Fibroblast of lung (primary cell): ENCODE measurements around the gene VWF. TPM values are rescaled to one million over a fixed set of nuclear protein-coding genes. Genes with fewer than 3 reads are reported as not detected.

ENCODE experiments used
- DNase-seq, 2 donors: peaks; one replicate each; pipeline versions ENCODE4 v3.0.0 to v3.0.0-alpha.2; 2010; ENCODE audit warnings: low read depth in 2 of 2
- H2AFZ ChIP-seq: 2 replicates; pipeline ENCODE4 v1.5.1; 2012; ENCODE audit warnings: low read length, control low read depth, inconsistent platforms
- H3K27ac ChIP-seq: 2 replicates; pipeline ENCODE4 v1.5.1; 2011; ENCODE audit warnings: low read length, control low read depth; ENCODE audit not compliant: insufficient read depth
- H3K27me3 ChIP-seq: 2 replicates; pipeline ENCODE4 v1.5.1; 2011; ENCODE audit warnings: mild to moderate bottlenecking, low read length; ENCODE audit not compliant: control insufficient read depth, insufficient read depth
- H3K36me3 ChIP-seq: 2 replicates; pipeline ENCODE4 v1.5.1; 2011; ENCODE audit warnings: low read length; ENCODE audit not compliant: control insufficient read depth, insufficient read depth
- H3K4me1 ChIP-seq: 2 replicates; pipeline ENCODE4 v1.5.1; 2011; ENCODE audit warnings: low read length; ENCODE audit not compliant: control insufficient read depth, insufficient read depth; ENCODE audit errors: extremely low read depth
- H3K4me2 ChIP-seq: 2 replicates; pipeline ENCODE4 v1.5.1; 2011; ENCODE audit warnings: low read length, control low read depth; ENCODE audit not compliant: insufficient read depth; ENCODE audit errors: extremely low read depth
- H3K4me3 ChIP-seq, 4 experiments: fragments of 200-600 bp in 1 of 4; sonication (generic) in 1 of 4; replicated peaks in 1 of 4; 2 replicates each; pipeline ENCODE4 v1.5.1; 2011 to 2016; ENCODE audit warnings: low read length in 4 of 4, low read depth in 3 of 4, mild to moderate bottlenecking in 3 of 4, control low read depth in 2 of 4, inconsistent platforms in 1 of 4, mixed read lengths in 1 of 4; ENCODE audit not compliant: insufficient read depth in 1 of 4; ENCODE audit errors: control extremely low read depth in 1 of 4
- H3K79me2 ChIP-seq: 2 replicates; pipeline ENCODE4 v1.5.1; 2012; ENCODE audit warnings: mild to moderate bottlenecking, low read length, inconsistent platforms; ENCODE audit not compliant: control insufficient read depth, insufficient read depth
- H3K9ac ChIP-seq: 2 replicates; pipeline ENCODE4 v1.5.1; 2011; ENCODE audit warnings: mild to moderate bottlenecking, low read length, control low read depth; ENCODE audit not compliant: insufficient read depth
- H3K9me3 ChIP-seq: 2 replicates; pipeline ENCODE4 v1.5.1; 2012; ENCODE audit warnings: low read depth, low read length; ENCODE audit not compliant: control insufficient read depth, insufficient read depth
- H4K20me1 ChIP-seq: 2 replicates; pipeline ENCODE4 v1.5.1; 2011; ENCODE audit warnings: low read length; ENCODE audit not compliant: control insufficient read depth, insufficient read depth; ENCODE audit errors: extremely low read depth
- CTCF ChIP-seq, 2 donors: IDR thresholded peaks in 1 of 2; conservative IDR thresholded peaks in 1 of 2; 1 replicate in 1 of 2; 2 replicates in 1 of 2; pipeline ENCODE4 v1.5.1; 2011 to 2012; ENCODE audit warnings: low read length in 2 of 2, control low read depth in 1 of 2, inconsistent platforms in 1 of 2, low read depth in 1 of 2, mild to moderate bottlenecking in 1 of 2
- EZH2 ChIP-seq: IDR thresholded peaks from 2 replicates; pipeline ENCODE4 v1.5.1; 2012; ENCODE audit warnings: low read length, control low read depth, mild to moderate bottlenecking; ENCODE audit errors: missing control alignments
- polyA plus RNA-seq, 2 donors: library from polyadenylated mRNA; depleted of rRNA in 1 of 2; stranded (reverse) in 1 of 2; unstranded in 1 of 2; fragments of >200 nt; gene quantifications; 2 replicates each; pipeline ENCODE4 v1.2.1, GENCODE V29; 2011 to 2012; ENCODE audit warnings: missing spikeins in 1 of 2
- total RNA-seq: library from RNA; depleted of rRNA; stranded (reverse); fragments of >200 nt; gene quantifications from 2 replicates; pipeline ENCODE4 v1.2.1, GENCODE V29; 2014

The VWF gene
- total and polyA plus RNA-seq, 2 donors (not counting 1 experiment from before 2014, with no cell fraction given) = 0.15 to 1.7 TPM

- Histone ChIP-seq H3K36me3 (no peaks in the 10 kb centered on the region), H4K20me1 (no peaks in the 10 kb centered on the region), H3K27me3 (no peaks in the 10 kb centered on the region), H3K9me3 (no peaks in the 10 kb centered on the region), H3K27ac (no peak overlapping the region), H3K79me2 (no peaks in the 10 kb centered on the region), H3K4me1 (no peaks in the 10 kb centered on the region), H3K4me2 (no peak overlapping the region), H3K9ac (no peak overlapping the region), H3K4me3 (no peak overlapping the region), H2AFZ (no peak overlapping the region)
- DNase-seq = no peak
- TF ChIP-seq EZH2 (no peak), CTCF (conservative IDR thresholded peaks at IDR 0.05 in 1 of 2, IDR thresholded peaks at IDR 0.05 in 1 of 2; ENCODE audit: low read depth in 1 of 2, low read length in 2 of 2) (no peak)
These were observed 83.7 kb downstream of the VWF start for GRCh38 chr12:6040815-6041214.

- Histone ChIP-seq H3K79me2 (no peaks in the 10 kb centered on the region), H3K9ac (no peak overlapping the region), H3K4me2 (no peak overlapping the region), H3K27me3 (peaks cover 2% of the 10 kb centered on the region), H4K20me1 (no peaks in the 10 kb centered on the region), H3K4me3 (no peak overlapping the region), H3K4me1 (no peaks in the 10 kb centered on the region), H3K9me3 (no peaks in the 10 kb centered on the region), H3K36me3 (no peaks in the 10 kb centered on the region), H3K27ac (no peak overlapping the region), H2AFZ (peak overlapping the region; percentile 46)
- DNase-seq = peak; percentile 57 to 79
- TF ChIP-seq EZH2 (no peak), CTCF (conservative IDR thresholded peaks at IDR 0.05 in 1 of 2, IDR thresholded peaks at IDR 0.05 in 1 of 2; ENCODE audit: low read depth in 1 of 2, low read length in 2 of 2) (peak; percentile 89 to 97)
These were observed 84.4 kb downstream of the VWF start for GRCh38 chr12:6039894-6040601.

- peaks cover 3% of the 10 kb centered on the region for H3K27me3 ChIP-seq
- H3K79me2 ChIP-seq = no peaks in the 10 kb centered on the region
- no peaks in the 10 kb centered on the region for H3K9me3 ChIP-seq
- H3K27ac ChIP-seq = no peak overlapping the region
- no peaks in the 10 kb centered on the region for H4K20me1 ChIP-seq
- TF ChIP-seq CTCF (conservative IDR thresholded peaks at IDR 0.05 in 1 of 2, IDR thresholded peaks at IDR 0.05 in 1 of 2; ENCODE audit: low read depth in 1 of 2, low read length in 2 of 2) (peak; percentile 61 to 81), EZH2 (no peak)
- H2AFZ ChIP-seq = no peak overlapping the region
- H3K4me2 ChIP-seq = no peak overlapping the region
- H3K9ac ChIP-seq = no peak overlapping the region
- H3K36me3 ChIP-seq = no peaks in the 10 kb centered on the region
- no peak overlapping the region for H3K4me3 ChIP-seq
- no peaks in the 10 kb centered on the region for H3K4me1 ChIP-seq
- DNase-seq = peak; percentile 66 to 75
These were observed 86.3 kb downstream of the VWF start for GRCh38 chr12:6038160-6038559.
